NOMO-1 treated with DMSO at 0.1 percent for 48 hours (cell line): Measurements from ENCODE around the gene SPR.
A peak's percentile ranks its signal among the peaks of the same experiment; 100 is the strongest.
"Not testable (repeated sequence)": the region's sequence is repeated elsewhere in the genome, so short reads cannot be mapped to it uniquely, and the experiment has no call there.

Experiments
- DNase-seq: peaks from one replicate; lab custom pipeline; 2025; ENCODE audit not compliant: unreplicated experiment; lab: John Stamatoyannopoulos, UW

SPR gene

GRCh38 chr2:72888438-72889202, 1.4 kb downstream of the SPR start:
- DNase-seq: no peak

- no peak for DNase-seq
These were observed 2.8 kb downstream of the SPR start for GRCh38 chr2:72889991-72890390.

GRCh38 chr2:72891091-72891818, 4.0 kb downstream of the SPR start:
- DNase-seq: peak; percentile 43

GRCh38 chr2:72892506-72893173, 5.4 kb downstream of the SPR start:
- peak; percentile 19 for DNase-seq

- no peak for DNase-seq
These were observed 6.5 kb downstream of the SPR start for GRCh38 chr2:72893594-72894319.

GRCh38 chr2:72894514-72894913, 7.3 kb downstream of the SPR start:
- no peak for DNase-seq

- no peak for DNase-seq
These were observed 7.9 kb downstream of the SPR start for GRCh38 chr2:72895154-72895553.

GRCh38 chr2:72895759-72896281, 8.6 kb downstream of the SPR start:
- DNase-seq: no peak

- DNase-seq: no peak
These were observed 9.2 kb downstream of the SPR start for GRCh38 chr2:72896446-72896845.

- no peak for DNase-seq
These were observed 10.8 kb downstream of the SPR start for GRCh38 chr2:72897785-72898584.

GRCh38 chr2:72898585-72898906, 11.3 kb downstream of the SPR start:
- no peak for DNase-seq

- no peak for DNase-seq
These were observed 13.1 kb downstream of the SPR start for GRCh38 chr2:72900191-72900825.

- no peak for DNase-seq
These were observed 14.2 kb downstream of the SPR start for GRCh38 chr2:72901426-72901825.

GRCh38 chr2:72907369-72907768, 20.2 kb downstream of the SPR start:
- DNase-seq: not testable (repeated sequence)

- no peak for DNase-seq
These were observed 21.5 kb downstream of the SPR start for GRCh38 chr2:72908741-72909140.

- DNase-seq: no peak
These were observed 24.0 kb downstream of the SPR start for GRCh38 chr2:72911256-72911655.

- no peak for DNase-seq
These were observed 26.4 kb downstream of the SPR start for GRCh38 chr2:72913486-72914205.

- DNase-seq: no peak
These were observed 27.0 kb downstream of the SPR start for GRCh38 chr2:72914206-72914559.

- no peak for DNase-seq
These were observed 27.5 kb downstream of the SPR start for GRCh38 chr2:72914589-72915319.
